ENCODE measurements around the gene TATDN3.

DNA sequence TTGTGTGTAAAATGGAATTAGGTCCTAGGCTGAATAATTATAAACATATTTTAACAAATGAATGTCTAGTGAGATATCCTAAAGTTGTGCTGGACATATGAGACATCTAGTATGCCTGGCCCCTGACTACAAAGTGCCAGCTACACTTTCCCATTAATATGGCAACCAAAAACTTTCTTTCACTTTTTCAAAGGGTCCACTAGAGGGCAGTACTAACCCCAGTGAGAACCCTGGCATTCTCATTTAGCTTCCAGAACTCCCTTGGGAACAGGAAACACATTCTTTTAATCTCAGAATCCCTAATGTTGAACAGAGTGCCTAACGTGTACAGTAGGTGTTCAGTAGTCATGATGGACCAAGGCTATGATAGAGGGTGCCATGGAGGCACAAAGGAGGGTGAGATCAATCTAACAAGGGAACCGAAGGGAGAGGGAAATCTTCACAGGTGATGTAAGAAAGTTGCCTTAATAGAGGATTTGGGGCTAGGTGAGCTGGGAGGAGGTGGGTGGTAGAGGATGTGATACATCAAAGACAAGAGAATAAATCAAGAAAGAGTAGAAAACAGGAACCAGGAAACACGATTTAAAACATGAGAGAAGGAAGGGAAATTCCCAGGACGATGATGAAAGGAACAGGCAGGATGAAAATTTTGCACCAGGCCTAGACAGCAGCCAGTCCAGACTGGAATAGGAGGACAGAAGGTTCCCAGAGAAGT, 41.7 kb upstream of the TATDN3 start:
- peak; percentile 58 to 81 (median 67) for TF ChIP-seq CTCF (IDR thresholded peaks at IDR 0.05 in 2 of 3, conservative IDR thresholded peaks at IDR 0.05 in 1 of 3; ENCODE audit: borderline replicate concordance in 1 of 3, insufficient read depth in 1 of 3, low read depth in 2 of 3, low read length in 2 of 3)
- no peak for TF ChIP-seq POLR2AphosphoS5 (IDR thresholded peaks at IDR 0.05; ENCODE audit: low read depth, low read length)
- no peak for TF ChIP-seq EZH2phosphoT487 (IDR thresholded peaks at IDR 0.05; ENCODE audit: borderline replicate concordance)
- no peak for TF ChIP-seq CBX3 (IDR thresholded peaks at IDR 0.05; ENCODE audit: low read depth)
- peak; percentile 57 for TF ChIP-seq RAD21 (IDR thresholded peaks at IDR 0.05; ENCODE audit: low read depth)
- no peak for TF ChIP-seq EZH2 (IDR thresholded peaks at IDR 0.05)
- TF ChIP-seq POLR2A (IDR thresholded peaks at IDR 0.05; ENCODE audit: borderline replicate concordance, extremely low read depth, insufficient read depth, insufficient read length): no peak
- no peak for TF ChIP-seq CEBPB (IDR thresholded peaks at IDR 0.05; ENCODE audit: low read depth)
- TF ChIP-seq SIN3A (IDR thresholded peaks at IDR 0.05; ENCODE audit: low read depth): no peak
- peak; percentile 67 for TF ChIP-seq YY1 (IDR thresholded peaks at IDR 0.05; ENCODE audit: extremely low read depth, insufficient replicate concordance, low read depth, low read length)
- TF ChIP-seq, protein P1, sequence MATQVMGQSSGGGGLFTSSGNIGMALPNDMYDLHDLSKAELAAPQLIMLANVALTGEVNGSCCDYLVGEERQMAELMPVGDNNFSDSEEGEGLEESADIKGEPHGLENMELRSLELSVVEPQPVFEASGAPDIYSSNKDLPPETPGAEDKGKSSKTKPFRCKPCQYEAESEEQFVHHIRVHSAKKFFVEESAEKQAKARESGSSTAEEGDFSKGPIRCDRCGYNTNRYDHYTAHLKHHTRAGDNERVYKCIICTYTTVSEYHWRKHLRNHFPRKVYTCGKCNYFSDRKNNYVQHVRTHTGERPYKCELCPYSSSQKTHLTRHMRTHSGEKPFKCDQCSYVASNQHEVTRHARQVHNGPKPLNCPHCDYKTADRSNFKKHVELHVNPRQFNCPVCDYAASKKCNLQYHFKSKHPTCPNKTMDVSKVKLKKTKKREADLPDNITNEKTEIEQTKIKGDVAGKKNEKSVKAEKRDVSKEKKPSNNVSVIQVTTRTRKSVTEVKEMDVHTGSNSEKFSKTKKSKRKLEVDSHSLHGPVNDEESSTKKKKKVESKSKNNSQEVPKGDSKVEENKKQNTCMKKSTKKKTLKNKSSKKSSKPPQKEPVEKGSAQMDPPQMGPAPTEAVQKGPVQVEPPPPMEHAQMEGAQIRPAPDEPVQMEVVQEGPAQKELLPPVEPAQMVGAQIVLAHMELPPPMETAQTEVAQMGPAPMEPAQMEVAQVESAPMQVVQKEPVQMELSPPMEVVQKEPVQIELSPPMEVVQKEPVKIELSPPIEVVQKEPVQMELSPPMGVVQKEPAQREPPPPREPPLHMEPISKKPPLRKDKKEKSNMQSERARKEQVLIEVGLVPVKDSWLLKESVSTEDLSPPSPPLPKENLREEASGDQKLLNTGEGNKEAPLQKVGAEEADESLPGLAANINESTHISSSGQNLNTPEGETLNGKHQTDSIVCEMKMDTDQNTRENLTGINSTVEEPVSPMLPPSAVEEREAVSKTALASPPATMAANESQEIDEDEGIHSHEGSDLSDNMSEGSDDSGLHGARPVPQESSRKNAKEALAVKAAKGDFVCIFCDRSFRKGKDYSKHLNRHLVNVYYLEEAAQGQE (IDR thresholded peaks at IDR 0.05; ENCODE audit: low read depth): no peak
- TF ChIP-seq SRF (IDR thresholded peaks at IDR 0.05; ENCODE audit: low read depth): no peak
